ENCODE data around the gene IMPA2.

The IMPA2 gene

DNA sequence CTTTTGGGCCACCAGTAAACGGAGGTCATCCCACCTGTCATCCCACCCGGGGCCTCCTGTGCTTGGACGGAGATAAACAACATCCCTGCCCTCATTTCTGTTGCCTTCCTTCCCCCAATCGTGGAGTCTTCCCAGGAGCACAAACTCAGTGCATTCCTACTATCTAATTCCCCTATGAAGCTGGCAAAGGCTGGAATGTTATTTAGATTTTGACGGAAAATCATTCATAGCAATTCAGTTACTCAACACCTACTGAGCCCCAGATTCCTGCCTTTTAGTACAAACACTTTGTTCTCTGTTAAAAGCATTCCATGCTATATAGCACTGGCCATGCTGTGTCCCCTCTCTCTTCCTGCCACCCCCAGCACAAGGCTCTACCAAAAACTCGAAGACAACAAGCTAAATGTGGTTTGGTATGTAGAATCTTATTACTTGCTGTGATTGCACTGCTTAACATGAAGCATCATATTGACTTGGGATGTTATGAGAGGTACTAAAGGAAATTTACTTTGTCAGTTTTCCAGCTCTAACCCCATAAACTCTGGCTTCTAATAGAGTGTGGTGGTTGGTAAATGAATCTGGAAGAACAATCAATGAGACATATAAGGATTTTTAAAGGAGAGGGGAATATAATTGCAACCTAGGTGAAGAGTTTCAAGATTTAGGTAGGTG, 32.3 kb upstream of the IMPA2 start:
- no peak overlapping the region for H3K27ac ChIP-seq (ENCODE audit: poor library complexity, severe bottlenecking)
- no peaks in the 10 kb centered on the region for H3K9me3 ChIP-seq (ENCODE audit: severe bottlenecking)
- peaks cover 13% of the 10 kb centered on the region for H3K4me1 ChIP-seq (ENCODE audit: insufficient read depth, poor library complexity, severe bottlenecking)
- no peak for ATAC-seq (ENCODE audit: low read depth)
- H3K27me3 ChIP-seq (ENCODE audit: insufficient read depth, poor library complexity, severe bottlenecking) = no peaks in the 10 kb centered on the region
- TF ChIP-seq, protein P1, sequence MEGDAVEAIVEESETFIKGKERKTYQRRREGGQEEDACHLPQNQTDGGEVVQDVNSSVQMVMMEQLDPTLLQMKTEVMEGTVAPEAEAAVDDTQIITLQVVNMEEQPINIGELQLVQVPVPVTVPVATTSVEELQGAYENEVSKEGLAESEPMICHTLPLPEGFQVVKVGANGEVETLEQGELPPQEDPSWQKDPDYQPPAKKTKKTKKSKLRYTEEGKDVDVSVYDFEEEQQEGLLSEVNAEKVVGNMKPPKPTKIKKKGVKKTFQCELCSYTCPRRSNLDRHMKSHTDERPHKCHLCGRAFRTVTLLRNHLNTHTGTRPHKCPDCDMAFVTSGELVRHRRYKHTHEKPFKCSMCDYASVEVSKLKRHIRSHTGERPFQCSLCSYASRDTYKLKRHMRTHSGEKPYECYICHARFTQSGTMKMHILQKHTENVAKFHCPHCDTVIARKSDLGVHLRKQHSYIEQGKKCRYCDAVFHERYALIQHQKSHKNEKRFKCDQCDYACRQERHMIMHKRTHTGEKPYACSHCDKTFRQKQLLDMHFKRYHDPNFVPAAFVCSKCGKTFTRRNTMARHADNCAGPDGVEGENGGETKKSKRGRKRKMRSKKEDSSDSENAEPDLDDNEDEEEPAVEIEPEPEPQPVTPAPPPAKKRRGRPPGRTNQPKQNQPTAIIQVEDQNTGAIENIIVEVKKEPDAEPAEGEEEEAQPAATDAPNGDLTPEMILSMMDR (IDR thresholded peaks at IDR 0.05; ENCODE audit: poor library complexity, severe bottlenecking) = no peak
- no peaks in the 10 kb centered on the region for H3K36me3 ChIP-seq (ENCODE audit: low read depth)
- no peak overlapping the region for H3K4me3 ChIP-seq (ENCODE audit: severe bottlenecking)
- no peak for DNase-seq (ENCODE audit: low spot score)

DNA sequence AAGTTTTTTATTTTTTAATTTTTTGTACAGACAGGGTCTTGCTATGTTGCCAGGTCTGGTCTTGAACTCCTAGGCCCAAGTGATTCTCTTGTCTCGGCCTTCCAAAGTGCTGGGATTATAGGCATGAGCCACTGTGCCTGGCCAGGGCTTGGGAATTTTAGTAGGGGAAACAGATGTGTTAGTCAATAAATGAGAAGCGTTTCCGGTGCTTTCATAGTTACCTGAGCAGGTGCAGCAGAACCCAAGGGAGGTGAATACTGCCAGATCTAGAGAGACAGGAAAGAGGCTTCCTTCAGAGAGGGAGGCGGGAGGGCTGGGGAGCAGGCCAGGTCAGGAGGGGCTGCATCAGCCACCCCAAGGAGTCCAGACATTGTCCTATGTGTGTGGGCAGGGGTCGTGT, 30.5 kb upstream of the IMPA2 start:
- Histone ChIP-seq H3K36me3 (ENCODE audit: low read depth) (no peaks in the 10 kb centered on the region), H3K27me3 (ENCODE audit: insufficient read depth, poor library complexity, severe bottlenecking) (no peaks in the 10 kb centered on the region), H3K4me3 (ENCODE audit: severe bottlenecking) (no peak overlapping the region), H3K27ac (ENCODE audit: poor library complexity, severe bottlenecking) (no peak overlapping the region), H3K4me1 (ENCODE audit: insufficient read depth, poor library complexity, severe bottlenecking) (peaks cover 28% of the 10 kb centered on the region), H3K9me3 (ENCODE audit: severe bottlenecking) (peaks cover 2% of the 10 kb centered on the region)
- ATAC-seq (ENCODE audit: low read depth) (no peak), DNase-seq (ENCODE audit: low spot score) (no peak)
- TF ChIP-seq, protein P1 (IDR thresholded peaks at IDR 0.05; ENCODE audit: poor library complexity, severe bottlenecking) = no peak

DNA sequence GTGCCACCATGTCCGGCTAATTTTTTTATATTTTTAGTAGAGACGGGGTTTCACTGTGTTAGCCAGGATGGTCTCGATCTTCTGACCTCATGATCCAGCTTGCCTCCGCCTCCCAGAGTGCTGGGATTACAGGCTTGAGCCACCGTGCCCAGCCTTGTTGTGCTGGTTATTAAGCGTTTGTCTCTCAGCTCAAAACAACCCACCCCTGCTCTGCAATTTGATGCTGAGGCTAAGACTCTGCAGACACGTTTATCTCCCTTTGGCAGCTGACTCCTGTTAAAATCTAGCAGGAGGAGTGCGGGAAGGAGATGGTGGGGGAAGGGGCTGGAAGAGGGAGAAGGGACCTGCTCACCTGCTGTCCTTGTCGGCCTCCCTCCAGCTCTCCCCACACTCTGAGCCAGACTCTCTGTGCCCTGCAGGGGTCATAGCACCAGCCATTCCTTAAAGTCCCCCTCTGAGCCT, 29.9 kb upstream of the IMPA2 start:
- no peak overlapping the region for H3K4me3 ChIP-seq (ENCODE audit: severe bottlenecking)

DNA sequence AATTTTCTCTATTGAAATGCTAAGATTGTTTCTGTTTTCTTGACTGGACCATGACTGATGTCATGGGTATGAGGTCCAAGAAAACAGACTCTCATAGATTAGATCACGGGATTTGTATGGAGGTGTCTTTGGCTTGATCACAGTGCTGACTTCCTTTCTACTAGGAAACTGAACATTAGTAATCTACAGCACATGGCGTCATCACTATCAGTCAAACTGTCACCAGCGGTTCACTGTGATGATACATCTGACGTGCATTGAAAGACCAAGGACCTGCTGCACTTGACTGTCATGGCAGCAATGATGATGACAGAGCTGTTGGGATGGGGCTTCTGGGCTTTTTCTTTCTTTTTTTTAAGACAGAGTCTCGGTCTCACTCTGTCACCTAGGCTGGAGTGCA, 28.2 kb upstream of the IMPA2 start:
- ATAC-seq (ENCODE audit: low read depth) = no peak
- TF ChIP-seq, protein P1 (IDR thresholded peaks at IDR 0.05; ENCODE audit: poor library complexity, severe bottlenecking) = no peak
- H3K4me3 ChIP-seq (ENCODE audit: severe bottlenecking) = no peak overlapping the region
- DNase-seq (ENCODE audit: low spot score) = no peak
- no peaks in the 10 kb centered on the region for H3K36me3 ChIP-seq (ENCODE audit: low read depth)
- H3K4me1 ChIP-seq (ENCODE audit: insufficient read depth, poor library complexity, severe bottlenecking) = peaks cover 16% of the 10 kb centered on the region
- no peak overlapping the region for H3K27ac ChIP-seq (ENCODE audit: poor library complexity, severe bottlenecking)
- H3K9me3 ChIP-seq (ENCODE audit: severe bottlenecking) = peaks cover 11% of the 10 kb centered on the region
- H3K27me3 ChIP-seq (ENCODE audit: insufficient read depth, poor library complexity, severe bottlenecking) = no peaks in the 10 kb centered on the region

More for the DNA sequence above, 29.9 kb upstream of the IMPA2 start:
- peaks cover 23% of the 10 kb centered on the region for H3K4me1 ChIP-seq (ENCODE audit: insufficient read depth, poor library complexity, severe bottlenecking)
- no peak for DNase-seq (ENCODE audit: low spot score)
- H3K9me3 ChIP-seq (ENCODE audit: severe bottlenecking) = peaks cover 3% of the 10 kb centered on the region
- no peaks in the 10 kb centered on the region for H3K36me3 ChIP-seq (ENCODE audit: low read depth)
- TF ChIP-seq, protein P1 (IDR thresholded peaks at IDR 0.05; ENCODE audit: poor library complexity, severe bottlenecking) = no peak
- ATAC-seq (ENCODE audit: low read depth) = no peak
- H3K27me3 ChIP-seq (ENCODE audit: insufficient read depth, poor library complexity, severe bottlenecking) = no peaks in the 10 kb centered on the region
- H3K27ac ChIP-seq (ENCODE audit: poor library complexity, severe bottlenecking) = no peak overlapping the region

Measured in RWPE2 (cell line).